Fibroblast of lung (primary cell): Measurements from ENCODE around the gene GRIA2.

Experiments used
- EZH2 ChIP-seq: IDR thresholded peaks from 2 replicates; pipeline ENCODE4 v1.5.1; 2012; ENCODE audit warnings: low read length, control low read depth, mild to moderate bottlenecking; ENCODE audit errors: missing control alignments
- TF ChIP-seq, protein P1 (sequence below), 2 donors: IDR thresholded peaks in 1 of 2; conservative IDR thresholded peaks in 1 of 2; 1 replicate in 1 of 2; 2 replicates in 1 of 2; pipeline ENCODE4 v1.5.1; 2011 to 2012; ENCODE audit warnings: low read length in 2 of 2, control low read depth in 1 of 2, inconsistent platforms in 1 of 2, low read depth in 1 of 2, mild to moderate bottlenecking in 1 of 2

DNA sequence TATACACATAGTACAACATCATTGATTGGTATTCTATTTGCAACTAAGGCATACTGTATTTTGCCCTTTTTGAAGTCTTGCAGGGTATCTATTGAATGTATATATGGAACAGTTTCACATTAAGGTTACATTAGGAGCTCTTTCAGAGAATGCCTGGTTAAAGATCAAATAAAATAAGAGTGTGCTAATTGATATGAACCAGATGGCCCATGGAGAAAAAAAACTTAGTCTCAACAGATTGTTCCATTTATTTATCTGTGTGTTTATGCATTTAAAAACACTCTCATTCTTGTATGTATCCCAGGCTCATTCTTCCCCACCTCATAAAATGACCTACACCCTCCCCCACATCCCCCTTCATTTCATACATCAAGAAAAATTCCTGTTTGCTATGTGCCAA is 35.2 kb upstream of the GRIA2 start:
- TF ChIP-seq, protein P1, sequence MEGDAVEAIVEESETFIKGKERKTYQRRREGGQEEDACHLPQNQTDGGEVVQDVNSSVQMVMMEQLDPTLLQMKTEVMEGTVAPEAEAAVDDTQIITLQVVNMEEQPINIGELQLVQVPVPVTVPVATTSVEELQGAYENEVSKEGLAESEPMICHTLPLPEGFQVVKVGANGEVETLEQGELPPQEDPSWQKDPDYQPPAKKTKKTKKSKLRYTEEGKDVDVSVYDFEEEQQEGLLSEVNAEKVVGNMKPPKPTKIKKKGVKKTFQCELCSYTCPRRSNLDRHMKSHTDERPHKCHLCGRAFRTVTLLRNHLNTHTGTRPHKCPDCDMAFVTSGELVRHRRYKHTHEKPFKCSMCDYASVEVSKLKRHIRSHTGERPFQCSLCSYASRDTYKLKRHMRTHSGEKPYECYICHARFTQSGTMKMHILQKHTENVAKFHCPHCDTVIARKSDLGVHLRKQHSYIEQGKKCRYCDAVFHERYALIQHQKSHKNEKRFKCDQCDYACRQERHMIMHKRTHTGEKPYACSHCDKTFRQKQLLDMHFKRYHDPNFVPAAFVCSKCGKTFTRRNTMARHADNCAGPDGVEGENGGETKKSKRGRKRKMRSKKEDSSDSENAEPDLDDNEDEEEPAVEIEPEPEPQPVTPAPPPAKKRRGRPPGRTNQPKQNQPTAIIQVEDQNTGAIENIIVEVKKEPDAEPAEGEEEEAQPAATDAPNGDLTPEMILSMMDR (conservative IDR thresholded peaks at IDR 0.05 in 1 of 2, IDR thresholded peaks at IDR 0.05 in 1 of 2; ENCODE audit: low read depth in 1 of 2, low read length in 2 of 2), result no peak
- TF ChIP-seq EZH2, result no peak
